T-helper 2 cell treated with Interferon-gamma antibody and Interleukin-4, amounts not matched to agents 100 ng/mL and 5 ng/mL, for 36 hours (primary cell): ENCODE results near the gene ZNF780B. TPM values are rescaled to one million over a fixed set of nuclear protein-coding genes. Genes with fewer than 3 reads are reported as not detected.

ENCODE experiments used
- intact Hi-C: fragments of 100-400 bp; cut with micrococcal nuclease; formaldehyde crosslinking; loops from one replicate; pipeline ENCODE4 v1.15.1; 2023
- total RNA-seq: library from RNA; stranded (reverse); gene quantifications from 2 replicates; pipeline ENCODE4 v1.2.3, GENCODE V29; 2022

ZNF780B gene
- total RNA-seq: 29.4 and 30.0 TPM in 2 replicates

GRCh38 chr19:40055832-40056504, at the start of gene ZNF780B:
Gene ZNF780B, minus strand, starts transcription at chr19:40056231. Its CDS starts 5,899 bp downstream, at chr19:40050332.
- intact Hi-C loops: loop anchor here (1.0 to 5.0 kb wide), 3 partner anchors 34 to 114 kb away; partner anchors contain the start of genes ZNF546 and ZNF780A

DNA sequence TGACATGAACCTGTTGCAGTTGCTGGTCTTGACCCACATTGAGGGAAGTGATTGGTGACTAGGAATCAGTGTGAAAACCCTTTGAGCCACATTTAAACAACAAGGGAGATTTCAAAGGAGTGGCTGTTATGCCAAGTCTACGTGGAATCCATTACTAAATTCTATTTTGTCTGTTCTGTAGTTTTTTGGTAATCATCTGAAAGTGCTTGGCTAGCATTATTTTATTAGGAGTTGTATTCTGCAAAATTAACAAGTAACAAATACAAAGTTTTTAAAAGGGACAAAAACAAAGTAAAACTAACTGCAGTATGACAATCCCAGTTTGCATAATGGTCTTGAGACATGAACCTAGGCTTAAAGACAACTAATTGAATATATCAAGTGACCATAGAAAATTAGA, 48.7 kb upstream of the ZNF780B start:
- intact Hi-C loops: no loop called here

- intact Hi-C loops: no loop called here
Measured at GRCh38 chr19:40103600-40103999, 47.6 kb upstream of the ZNF780B start.

GRCh38 chr19:40101813-40102212, 45.8 kb upstream of the ZNF780B start:
- intact Hi-C loops: no loop called here

GRCh38 chr19:40093416-40093815, 37.4 kb upstream of the ZNF780B start:
- intact Hi-C loops: no loop called here

DNA sequence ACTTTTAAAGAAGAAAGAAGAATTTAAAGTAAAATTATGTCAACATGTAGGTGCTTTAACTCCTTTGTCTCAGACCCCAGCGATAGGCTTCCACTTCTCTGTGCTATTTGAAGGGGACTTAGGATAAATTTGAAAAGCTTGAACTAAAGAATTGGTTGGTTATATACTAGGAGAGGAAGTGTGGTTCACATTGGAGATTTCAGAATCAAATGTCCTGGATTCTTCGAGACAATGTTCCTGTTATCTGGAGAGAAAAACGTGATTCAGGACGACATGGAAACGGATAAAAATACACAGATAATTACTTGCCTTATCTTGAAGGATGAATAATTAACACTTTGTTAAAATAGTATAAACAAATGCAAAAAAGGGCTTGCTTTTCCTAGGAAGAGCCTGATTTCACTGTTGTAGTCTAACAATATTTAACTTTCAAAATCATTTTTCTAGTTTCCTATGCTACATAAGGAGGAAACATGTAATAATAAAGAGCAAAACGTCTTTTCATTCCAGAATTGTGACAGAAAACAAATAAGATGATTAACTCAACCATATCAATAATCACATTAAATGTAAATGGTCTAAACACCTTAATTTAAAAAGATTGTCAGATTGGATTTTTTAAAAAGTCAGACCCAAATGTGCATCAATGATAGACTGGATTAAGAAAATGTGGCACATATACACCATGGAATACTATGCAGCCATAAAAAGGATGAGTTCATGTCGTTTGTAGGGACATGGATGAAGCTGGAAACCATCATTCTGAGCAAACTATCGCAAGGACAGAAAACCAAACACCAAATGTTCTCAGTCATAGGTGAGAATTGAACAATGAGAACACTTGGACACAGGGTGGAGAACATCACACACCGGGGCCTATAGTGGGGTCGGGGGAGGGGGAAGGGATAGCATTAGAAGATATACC, 35.4 kb upstream of the ZNF780B start:
- intact Hi-C loops: no loop called here

DNA sequence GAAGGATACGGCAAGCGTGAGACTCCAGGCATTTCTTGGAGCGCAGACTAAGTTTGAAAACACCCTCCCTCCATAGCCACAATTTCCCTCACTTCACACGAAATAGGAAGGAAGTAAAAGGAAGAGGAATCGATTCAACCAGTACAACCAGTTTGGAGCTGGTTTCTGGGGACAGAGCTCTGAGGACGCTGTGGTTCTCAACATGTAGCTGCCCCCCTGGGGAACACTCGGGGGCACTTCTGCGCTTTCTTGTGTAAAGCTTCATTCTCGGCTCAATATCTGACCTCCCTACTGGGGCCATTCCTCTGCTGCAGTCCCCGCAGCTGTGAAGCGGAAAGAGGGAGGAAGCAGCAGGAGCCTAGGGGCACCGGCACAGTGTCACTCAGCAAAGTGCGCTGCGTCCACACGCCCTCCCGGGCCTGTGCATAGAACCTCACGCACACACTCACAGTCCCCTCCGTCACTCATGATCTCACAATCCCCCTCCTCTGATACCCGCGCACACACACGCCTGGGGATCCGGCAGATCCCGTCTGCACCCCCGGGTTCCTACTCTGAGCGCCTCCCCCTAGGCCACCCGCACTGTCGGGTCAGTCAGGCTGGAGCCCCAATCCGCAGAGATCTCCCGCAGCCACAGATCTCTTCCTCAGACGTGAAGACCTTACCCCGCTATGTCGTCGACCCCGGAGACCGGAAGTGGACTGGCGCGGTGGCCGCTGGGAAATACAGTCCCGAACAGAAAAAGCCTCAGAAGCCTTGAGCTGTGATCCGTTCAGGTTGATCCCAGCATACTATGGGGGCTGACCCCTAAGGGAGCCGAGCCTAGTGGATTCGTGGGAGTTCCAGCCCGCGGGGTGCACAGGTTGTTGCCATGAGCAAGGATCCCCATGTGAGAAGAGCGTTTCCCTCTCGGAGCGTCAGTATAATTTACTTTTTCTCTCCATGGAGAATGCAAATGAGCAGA, 34.5 kb upstream of the ZNF780B start, which contains the start of gene ZNF780A:
Gene ZNF780A (minus strand): TSS at position 703 of the 964 bp plus-strand sequence. CDS start 6,190 bp downstream, outside the sequence.
- intact Hi-C loops: loop anchor here (1.0 kb wide), 3 partner anchors 34 to 119 kb away; partner anchors contain the start of genes PSMC4 and ZNF780B

GRCh38 chr19:40089462-40089861, 33.4 kb upstream of the ZNF780B start:
- intact Hi-C loops: no loop called here

DNA sequence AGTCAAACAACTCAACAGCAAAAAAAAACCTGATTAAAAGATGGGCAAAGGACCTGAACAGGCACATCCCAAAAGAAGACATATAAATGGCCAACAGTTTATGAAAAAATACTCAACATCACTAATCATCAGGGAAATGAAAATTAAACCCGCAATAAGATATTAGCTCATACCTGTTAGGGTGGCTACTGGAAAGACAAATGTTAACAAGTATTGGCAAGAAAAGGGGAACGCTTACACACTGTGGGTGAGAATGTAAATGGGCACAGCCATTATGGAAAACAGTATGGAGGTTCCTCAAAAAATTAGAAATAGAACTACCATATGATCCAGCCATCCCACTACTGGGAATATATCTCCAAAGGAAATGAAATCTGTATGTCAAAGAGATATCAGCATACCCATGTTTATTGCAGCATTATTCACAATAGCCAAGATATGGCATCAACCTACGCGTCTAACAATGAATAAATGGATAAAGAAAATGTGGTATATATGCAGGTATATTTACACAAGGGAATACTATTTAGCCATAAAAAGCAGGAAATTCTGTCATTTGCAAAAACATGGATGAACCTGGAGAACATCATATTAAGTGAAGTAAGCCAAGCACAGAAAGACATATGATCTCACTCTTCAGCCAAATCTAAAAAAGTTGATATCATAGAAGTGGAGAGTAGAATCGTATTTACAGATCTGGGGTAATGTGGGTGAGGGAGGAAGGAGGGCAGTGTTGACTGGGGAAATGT, 32.4 kb upstream of the ZNF780B start:
- intact Hi-C loops: no loop called here

GRCh38 chr19:40084948-40085347, 28.9 kb upstream of the ZNF780B start:
- intact Hi-C loops: no loop called here

DNA sequence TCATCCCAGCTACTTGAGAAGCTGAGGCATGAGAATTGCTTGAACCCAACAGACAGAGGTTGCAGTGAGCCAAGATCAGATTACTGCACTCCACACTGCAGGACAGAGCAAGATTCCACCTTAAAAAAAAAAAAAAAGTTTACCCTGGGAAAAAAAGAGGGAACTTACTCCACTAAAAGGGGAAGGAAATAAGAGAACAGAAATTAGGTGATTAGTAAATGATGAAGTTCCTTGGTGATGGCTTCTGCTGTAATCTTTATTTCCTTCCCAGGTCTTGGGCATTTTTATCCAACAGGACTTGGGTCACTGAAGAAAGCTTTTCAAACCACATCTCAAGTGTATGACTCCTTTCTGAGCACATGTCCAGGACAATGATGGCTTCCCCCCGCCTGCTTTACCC, 25.4 kb upstream of the ZNF780B start:
- intact Hi-C loops: no loop called here

GRCh38 chr19:40080289-40080688, 24.3 kb upstream of the ZNF780B start:
- intact Hi-C loops: no loop called here

DNA sequence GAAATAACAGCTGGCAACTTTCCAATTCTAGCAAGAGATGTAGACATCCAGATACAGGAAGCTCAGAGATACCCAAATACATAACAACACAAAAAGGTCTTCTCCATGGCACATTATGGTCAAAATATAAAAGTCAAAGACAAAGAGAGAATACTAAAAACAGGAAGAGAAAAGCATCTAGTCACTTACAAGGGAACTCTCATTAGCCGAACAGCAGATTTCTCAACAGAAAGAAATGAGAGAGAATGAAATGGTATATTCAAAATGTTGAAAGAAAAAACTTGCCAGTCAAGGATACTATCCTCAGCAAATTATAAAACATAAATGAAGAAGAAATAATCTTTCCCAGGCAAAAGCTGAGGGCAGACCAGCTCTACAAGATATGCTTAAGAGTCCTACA, 22.3 kb upstream of the ZNF780B start:
- intact Hi-C loops: no loop called here

DNA sequence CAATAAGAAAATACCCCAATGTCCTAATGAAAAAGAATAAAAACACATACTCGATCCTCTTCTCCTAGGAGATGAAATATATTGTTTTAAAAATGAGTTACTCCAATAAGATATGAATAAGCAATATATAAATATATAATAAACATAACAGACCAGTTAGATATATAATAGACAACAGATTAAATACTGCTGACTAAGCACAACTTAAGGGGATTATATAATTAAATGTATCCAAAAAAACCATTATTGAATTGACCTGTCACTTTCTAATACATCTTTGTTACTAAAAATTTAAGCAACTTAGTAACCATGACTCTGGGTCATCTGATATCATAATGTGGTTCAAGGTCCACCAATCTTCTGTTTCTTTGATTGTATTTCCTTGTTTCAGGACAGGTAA, 14.0 kb upstream of the ZNF780B start:
- intact Hi-C loops: no loop called here

DNA sequence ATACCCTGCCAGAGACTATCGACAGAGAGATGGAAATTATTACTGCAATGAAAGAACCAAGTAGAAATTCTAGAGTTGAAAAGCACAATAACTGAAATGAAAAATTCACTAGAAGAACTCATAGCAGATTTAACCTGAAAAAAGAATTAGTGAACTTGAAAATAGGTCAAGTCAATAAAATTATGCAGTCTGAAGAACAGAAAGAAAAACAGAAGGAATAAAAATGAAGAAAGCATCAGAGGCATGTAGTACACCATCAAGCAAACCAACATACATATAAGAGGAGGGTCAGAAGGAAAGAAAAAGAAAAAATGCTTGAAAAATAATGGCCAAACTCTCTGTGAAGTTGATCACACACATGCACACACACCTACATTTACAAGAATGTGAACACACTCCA, 3.6 kb upstream of the ZNF780B start:
- intact Hi-C loops: loop anchor here (5.0 kb wide), 1 partner anchor 117 kb away; no protein-coding TSS in a partner anchor

DNA sequence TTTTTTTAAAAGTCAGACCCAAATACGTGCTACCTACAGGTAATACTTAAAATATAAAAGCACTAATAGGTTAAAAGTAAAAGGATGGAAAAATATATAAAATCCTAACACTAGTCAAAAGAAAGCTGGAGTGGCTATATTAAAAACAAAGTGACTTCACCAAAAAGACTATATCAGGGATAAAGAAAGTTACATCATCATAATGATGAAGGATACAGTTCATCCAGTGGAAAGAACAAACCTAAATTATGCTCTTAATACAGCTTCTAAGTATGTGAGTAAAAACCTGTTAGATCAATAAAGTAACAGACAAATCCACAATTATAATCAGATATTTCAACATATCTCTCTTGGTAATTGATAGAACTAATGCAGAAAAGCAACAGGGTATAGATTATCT, 1.1 kb upstream of the ZNF780B start:
- intact Hi-C loops: loop anchor here (5.0 kb wide), 1 partner anchor 115 kb away; no protein-coding TSS in a partner anchor

DNA sequence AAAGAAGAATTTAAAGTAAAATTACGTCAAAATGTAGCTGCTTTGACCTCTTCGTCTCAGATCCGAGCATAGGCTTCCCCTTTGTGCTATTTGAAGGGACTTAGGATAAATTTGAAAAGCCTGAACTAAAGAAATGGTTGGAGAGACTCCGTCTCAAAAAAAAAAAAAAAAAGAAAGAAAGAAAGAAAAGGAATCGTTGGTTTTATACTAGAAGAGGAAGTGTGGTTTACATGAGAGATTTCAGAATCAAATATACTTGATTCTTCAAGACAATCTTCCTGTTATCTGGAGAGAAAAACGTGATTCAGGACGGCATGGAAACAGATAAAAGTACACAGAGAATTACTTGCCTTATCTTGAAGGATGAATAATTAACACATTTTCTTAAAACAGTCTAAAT, 474 bp upstream of the ZNF780B start:
- intact Hi-C loops: loop anchor here (1.0 to 5.0 kb wide), 3 partner anchors 34 to 114 kb away; partner anchors contain the start of genes ZNF546 and ZNF780A

- intact Hi-C loops: loop anchor here (5.0 kb wide), 1 partner anchor 113 kb away; no protein-coding TSS in a partner anchor
Measured at GRCh38 chr19:40055049-40055448, 982 bp downstream of the ZNF780B start.

- intact Hi-C loops: loop anchor here (5.0 kb wide), 1 partner anchor 112 kb away; no protein-coding TSS in a partner anchor
Measured at GRCh38 chr19:40054632-40055031, 1.4 kb downstream of the ZNF780B start.

- intact Hi-C loops: no loop called here
Measured at GRCh38 chr19:40053491-40053890, 2.5 kb downstream of the ZNF780B start.
